H1 (cell line): ENCODE measurements around the gene MIDN. TPM values are rescaled to one million over a fixed set of nuclear protein-coding genes. Genes with fewer than 3 reads are reported as not detected.

Experiments
- CTCF ChIA-PET: fragments of 300-600 bp; sonication (Branson Sonifier 250); formaldehyde crosslinking; loops from one replicate; lab custom pipeline; 2021; ENCODE audit not compliant: partially characterized antibody; lab: Charles Lee
- POLR2A ChIA-PET: fragments of 300-600 bp; sonication (Branson Sonifier 250); formaldehyde crosslinking; loops from one replicate; lab custom pipeline; 2021; ENCODE audit warnings: inconsistent platforms; ENCODE audit not compliant: partially characterized antibody; lab: Charles Lee
- DNase-seq, 2 experiments: peaks; one replicate each; pipeline versions ENCODE4 v3.0.0 to v3.0.0-alpha.2; 2010 to 2022; ENCODE audit warnings: low spot score in 2 of 2, low read depth in 1 of 2, mixed read lengths in 1 of 2
- FAIRE-seq: peaks from 2 replicates; lab custom pipeline; 2011; peaks lifted over from hg19 to GRCh38; lab: Jason Lieb, UNC
- H2AFZ ChIP-seq: 2 replicates; pipeline ENCODE4 v1.8.1; 2012; ENCODE audit warnings: low read length, inconsistent platforms
- H2AK5ac ChIP-seq: 2 replicates; pipeline ENCODE4 v1.6.1; 2013; ENCODE audit warnings: low read depth, low read length
- H2BK120ac ChIP-seq: replicated peaks from 2 replicates; pipeline ENCODE3; 2013; ENCODE audit warnings: low read depth, low read length, inconsistent platforms
- H2BK12ac ChIP-seq: 2 replicates; pipeline ENCODE4 v1.6.1; 2013; ENCODE audit warnings: low read depth, low read length
- H2BK15ac ChIP-seq: 2 replicates; pipeline ENCODE4 v1.6.1; 2013; ENCODE audit warnings: low read length
- H2BK20ac ChIP-seq: 2 replicates; pipeline ENCODE4 v1.6.1; 2013; ENCODE audit warnings: low read length
- H2BK5ac ChIP-seq: 2 replicates; pipeline ENCODE4 v1.6.1; 2013; ENCODE audit warnings: low read depth, low read length
- H3K14ac ChIP-seq: 2 replicates; pipeline ENCODE4 v1.6.1; 2013; ENCODE audit warnings: inconsistent platforms; ENCODE audit not compliant: insufficient read length
- H3K18ac ChIP-seq: 2 replicates; pipeline ENCODE4 v1.6.1; 2013; ENCODE audit warnings: low read length; ENCODE audit errors: extremely low read depth
- H3K23ac ChIP-seq: 2 replicates; pipeline ENCODE4 v1.6.1; 2013; ENCODE audit warnings: inconsistent platforms; ENCODE audit not compliant: insufficient read length
- H3K23me2 ChIP-seq: 2 replicates; pipeline ENCODE4 v1.6.1; 2013; ENCODE audit warnings: low read depth, low read length
- H3K27ac ChIP-seq: 2 replicates; pipeline ENCODE4 v1.6.1; 2011; ENCODE audit warnings: low read depth, low read length, inconsistent platforms
- H3K27me3 ChIP-seq, 4 experiments: replicated peaks in 1 of 4; 1 replicate in 1 of 4; 2 replicates in 3 of 4; pipeline versions ENCODE4 v1.6.1 to v1.8.1; 2011 to 2013; ENCODE audit warnings: low read length in 3 of 4, mild to moderate bottlenecking in 3 of 4, inconsistent platforms in 2 of 4, mixed read lengths in 2 of 4, moderate library complexity in 1 of 4; ENCODE audit not compliant: control insufficient read depth in 3 of 4, insufficient read depth in 3 of 4; ENCODE audit errors: extremely low read depth in 1 of 4
- H3K36me3 ChIP-seq, 4 experiments: 2 replicates each; pipeline versions ENCODE4 v1.6.1 to v1.8.1; 2011 to 2013; ENCODE audit warnings: mild to moderate bottlenecking in 4 of 4, low read length in 3 of 4, moderate library complexity in 2 of 4, control low read depth in 1 of 4, inconsistent platforms in 1 of 4; ENCODE audit not compliant: insufficient read depth in 4 of 4, control insufficient read depth in 2 of 4
- H3K4ac ChIP-seq: replicated peaks from 2 replicates; pipeline ENCODE3; 2013; ENCODE audit warnings: low read length, low read depth, mixed read lengths, inconsistent platforms; ENCODE audit not compliant: insufficient read length
- H3K4me1 ChIP-seq, 4 experiments: replicated peaks in 1 of 4; 1 replicate in 1 of 4; 2 replicates in 3 of 4; pipeline versions ENCODE4 v1.6.1 to v1.8.1; 2011 to 2013; ENCODE audit warnings: low read length in 3 of 4, inconsistent platforms in 2 of 4, mixed read lengths in 1 of 4; ENCODE audit not compliant: insufficient read depth in 4 of 4, control insufficient read depth in 3 of 4
- H3K4me2 ChIP-seq, 2 experiments: 2 replicates each; pipeline versions ENCODE4 v1.6.1 to v1.8.1; 2011 to 2013; ENCODE audit warnings: low read depth in 2 of 2, low read length in 2 of 2, control low read depth in 1 of 2, inconsistent platforms in 1 of 2, mild to moderate bottlenecking in 1 of 2; ENCODE audit not compliant: insufficient read depth in 1 of 2
- H3K4me3 ChIP-seq, 4 experiments: fragments of 200-600, 300-600 bp in 1 of 4; sonication (generic), shearing (Covaris generic), sonication (Bioruptor Twin) in 1 of 4; 2 replicates each; pipeline versions ENCODE4 v1.5.1 to v1.8.1; 2011 to 2016; ENCODE audit warnings: low read length in 4 of 4, low read depth in 3 of 4, control low read depth in 2 of 4, inconsistent platforms in 2 of 4, mild to moderate bottlenecking in 2 of 4, mixed read lengths in 1 of 4, moderate library complexity in 1 of 4; ENCODE audit not compliant: insufficient read depth in 2 of 4; ENCODE audit errors: extremely low read depth in 1 of 4
- H3K56ac ChIP-seq: replicated peaks from 2 replicates; pipeline ENCODE3; 2013; ENCODE audit warnings: low read depth, mild to moderate bottlenecking, mixed read lengths, low read length, inconsistent platforms; ENCODE audit not compliant: insufficient read length
- H3K79me1 ChIP-seq: 2 replicates; pipeline ENCODE4 v1.6.1; 2013; ENCODE audit warnings: low read depth, low read length, control low read depth
- H3K79me2 ChIP-seq, 2 experiments: 2 replicates each; pipeline versions ENCODE4 v1.6.1 to v1.8.1; 2012 to 2013; ENCODE audit warnings: low read length in 2 of 2, mild to moderate bottlenecking in 2 of 2, inconsistent platforms in 1 of 2; ENCODE audit not compliant: insufficient read depth in 2 of 2, control insufficient read depth in 1 of 2
- H3K9ac ChIP-seq, 4 experiments: replicated peaks in 1 of 4; 1 replicate in 1 of 4; 2 replicates in 3 of 4; pipeline versions ENCODE4 v1.6.1 to v1.8.1; 2011 to 2013; ENCODE audit warnings: low read depth in 3 of 4, low read length in 3 of 4, control low read depth in 2 of 4, mild to moderate bottlenecking in 2 of 4, moderate library complexity in 2 of 4, inconsistent platforms in 1 of 4; ENCODE audit errors: extremely low read depth in 1 of 4
- H3K9me3 ChIP-seq, 2 experiments: 2 replicates each; pipeline versions ENCODE4 v1.6.1 to v1.8.1; 2012 to 2013; ENCODE audit warnings: mild to moderate bottlenecking in 2 of 2, moderate library complexity in 2 of 2, control low read depth in 1 of 2, inconsistent platforms in 1 of 2, low read depth in 1 of 2, low read length in 1 of 2, mixed read lengths in 1 of 2; ENCODE audit not compliant: insufficient read depth in 2 of 2
- H4K20me1 ChIP-seq, 2 experiments: replicated peaks in 1 of 2; 2 replicates each; pipeline versions ENCODE3 to v1.8.1; 2011 to 2013; ENCODE audit warnings: inconsistent platforms in 2 of 2, low read length in 2 of 2, mild to moderate bottlenecking in 1 of 2; ENCODE audit not compliant: insufficient read depth in 2 of 2, control insufficient read depth in 1 of 2
- H4K5ac ChIP-seq: 2 replicates; pipeline ENCODE4 v1.6.1; 2013; ENCODE audit warnings: low read length, low read depth, mixed read lengths, inconsistent platforms; ENCODE audit not compliant: insufficient read length
- H4K8ac ChIP-seq: 2 replicates; pipeline ENCODE4 v1.8.0; 2013; ENCODE audit warnings: mild to moderate bottlenecking, moderate library complexity, low read length, inconsistent platforms; ENCODE audit not compliant: insufficient read depth; ENCODE audit errors: extremely low read depth
- H4K91ac ChIP-seq: replicated peaks from 2 replicates; pipeline ENCODE3; 2013; ENCODE audit warnings: low read length, mixed read lengths, inconsistent platforms; ENCODE audit not compliant: insufficient read length
- CREB1 ChIP-seq: IDR thresholded peaks from 2 replicates; pipeline ENCODE4 v1.6.1; 2012; ENCODE audit warnings: inconsistent platforms
- GABPA ChIP-seq: IDR thresholded peaks from 2 replicates; pipeline ENCODE4 v1.6.1; 2011; ENCODE audit warnings: mild to moderate bottlenecking, low read length, moderate library complexity, borderline replicate concordance; ENCODE audit not compliant: insufficient read depth
- KDM5A ChIP-seq: fragments of 200-600 bp; IDR thresholded peaks from 2 replicates; pipeline ENCODE4 v1.7.1; 2012; ENCODE audit warnings: mild to moderate bottlenecking, low read length, inconsistent platforms, mixed read lengths
- SIN3A ChIP-seq, 2 experiments: IDR thresholded peaks in 1 of 2; conservative IDR thresholded peaks in 1 of 2; 2 replicates each; pipeline ENCODE4 v1.6.1; 2011 to 2012; ENCODE audit warnings: low read length in 2 of 2, improper control_type of control experiment in 1 of 2, low read depth in 1 of 2, mild to moderate bottlenecking in 1 of 2
- SP1 ChIP-seq: IDR thresholded peaks from 2 replicates; pipeline ENCODE4 v1.6.1; 2011; ENCODE audit warnings: low read depth, low read length
- TAF1 ChIP-seq: IDR thresholded peaks from 2 replicates; pipeline ENCODE4 v1.6.1; 2011; ENCODE audit warnings: mild to moderate bottlenecking, low read depth, low read length
- YY1 ChIP-seq: IDR thresholded peaks from 2 replicates; pipeline ENCODE4 v1.6.1; 2011; ENCODE audit warnings: low read depth, mild to moderate bottlenecking, low read length
- WGBS, 2 experiments: shearing (Covaris generic) in 1 of 2; methylation state at CpG; one replicate each; pipeline versions ENCODE4 v1.1.6 to v1.1.7; 2013 to 2015; ENCODE audit warnings: low lambda C conversion rate in 2 of 2, mixed read lengths in 2 of 2, inconsistent platforms in 1 of 2, low coverage in 1 of 2, missing lambda C conversion rate in 1 of 2; ENCODE audit not compliant: insufficient replicate concordance in 2 of 2, insufficient coverage in 1 of 2, insufficient read length in 1 of 2; ENCODE audit errors: extremely low coverage in 1 of 2, missing lambda C conversion rate in 1 of 2; 5-methylcytosine and 5-hydroxymethylcytosine counted together
- polyA plus RNA-seq, 7 experiments: library from polyadenylated mRNA; depleted of rRNA in 3 of 7; stranded (reverse) in 5 of 7; unstranded in 2 of 7; fragments of >200 nt in 5 of 7; fragments of 200-250 nt in 2 of 7; gene quantifications; 1 replicate in 5 of 7; 2 replicates in 1 of 7; 4 replicates in 1 of 7; pipeline versions ENCODE4 v1.2.1 to v1.2.3, GENCODE V29; 2011 to 2013; ENCODE audit warnings: missing spikeins in 2 of 7, mixed read lengths in 2 of 7
- total RNA-seq: library from RNA; stranded (reverse); fragmentation: NEBNext Ultra II Directional; extraction: Animal tissue kit (Norgen Biotek cat#: 25700); gene quantifications from 2 replicates; pipeline ENCODE4 v1.2.1, GENCODE V29; 2021

The MIDN gene
- total and polyA plus RNA-seq, 2 of the 8 experiments (the other 6 are each of a cell fraction or from before 2014, with no cell fraction given), result 39.8 to 159 TPM

- peak overlapping the region; percentile 80 for H4K91ac ChIP-seq
- no peak overlapping the region for H3K9ac ChIP-seq
- peaks cover 9% of the 10 kb centered on the region for H3K79me1 ChIP-seq
- H3K14ac ChIP-seq, result no peak overlapping the region
- H3K23me2 ChIP-seq, result peaks cover 15% of the 10 kb centered on the region; the same call in 1 of the 2 replicates
- peaks cover 0 to 7% of the 10 kb centered on the region in 2 experiments; a peak in 1 of 4 replicates for H3K79me2 ChIP-seq
- peaks cover 0 to 15% of the 10 kb centered on the region in 2 experiments for H4K20me1 ChIP-seq
- no peaks in the 10 kb centered on the region for H3K27me3 ChIP-seq
- H3K4me3 ChIP-seq, result peak overlapping the region in 1 of 4 experiments; percentile 59; a peak in 2 of 8 replicates
- H2BK12ac ChIP-seq, result peak overlapping the region; percentile 27; the same call in 1 of the 2 replicates
- no peak overlapping the region for H2AFZ ChIP-seq
- no peak overlapping the region for H3K56ac ChIP-seq
- H3K9me3 ChIP-seq, result no peaks in the 10 kb centered on the region
- no peak overlapping the region for H2BK120ac ChIP-seq
- H3K18ac ChIP-seq, result peak overlapping the region; percentile 48; the same call in 1 of the 2 replicates
- POLR2A ChIA-PET, result interaction anchor here (1.8 to 10.1 kb wide), 4 partner anchors 16 to 136 kb away, joined by 5 to 355 read pairs (median 7); partner anchors contain the start of genes CIRBP and GPX4
- H2BK5ac ChIP-seq, result no peak overlapping the region; the same call in 1 of the 2 replicates
- H3K4me1 ChIP-seq, result peaks cover 0 to 17% (median 11%) of the 10 kb centered on the region in 4 experiments; a peak in 5 of 7 replicates
- H2BK15ac ChIP-seq, result no peak overlapping the region
- H3K23ac ChIP-seq, result no peak overlapping the region
- CTCF ChIA-PET, result interaction anchor here (0.6 to 2.4 kb wide), 5 partner anchors 9 to 169 kb away, joined by 3 to 9 read pairs (median 3); no protein-coding TSS in a partner anchor
- H3K4me2 ChIP-seq, result peak overlapping the region; percentile 57 to 79; a peak in 3 of 4 replicates
- H3K36me3 ChIP-seq, result peaks cover 2 to 14% (median 3%) of the 10 kb centered on the region in 4 experiments; a peak in 5 of 8 replicates
- no peak for FAIRE-seq
- H3K27ac ChIP-seq, result no peak overlapping the region
- 89% methylated on average over 11 of the region's 11 CpGs; no CpG with 5 or more reads in 1 of the 2 experiments for WGBS, 2 experiments
- H2BK20ac ChIP-seq, result no peak overlapping the region
- no peak overlapping the region for H4K5ac ChIP-seq
- DNase-seq, result no peak
- H3K4ac ChIP-seq, result no peak overlapping the region
- no peak overlapping the region for H4K8ac ChIP-seq
- no peak overlapping the region for H2AK5ac ChIP-seq
- TF ChIP-seq CREB1, result no peak
- TF ChIP-seq SP1, result no peak
- no peak for TF ChIP-seq GABPA
- no peak for TF ChIP-seq KDM5A
- TF ChIP-seq TAF1, result no peak
- no peak for TF ChIP-seq YY1
- no peak for TF ChIP-seq SIN3A (conservative IDR thresholded peaks at IDR 0.05 in 1 of 2, IDR thresholded peaks at IDR 0.05 in 1 of 2; ENCODE audit: low read depth in 1 of 2, low read length in 2 of 2)
Measured at GRCh38 chr19:1239420-1239795, 9.0 kb upstream of the MIDN start.
